Measurements from ENCODE around the gene CWC22. TPM values are rescaled to one million over a fixed set of nuclear protein-coding genes. Genes with fewer than 3 reads are reported as not detected.

CWC22 gene
- total and polyA plus RNA-seq, 2 of the 8 experiments (the other 6 are each of a cell fraction or from before 2014, with no cell fraction given) = 3.7 to 34.0 TPM

DNA sequence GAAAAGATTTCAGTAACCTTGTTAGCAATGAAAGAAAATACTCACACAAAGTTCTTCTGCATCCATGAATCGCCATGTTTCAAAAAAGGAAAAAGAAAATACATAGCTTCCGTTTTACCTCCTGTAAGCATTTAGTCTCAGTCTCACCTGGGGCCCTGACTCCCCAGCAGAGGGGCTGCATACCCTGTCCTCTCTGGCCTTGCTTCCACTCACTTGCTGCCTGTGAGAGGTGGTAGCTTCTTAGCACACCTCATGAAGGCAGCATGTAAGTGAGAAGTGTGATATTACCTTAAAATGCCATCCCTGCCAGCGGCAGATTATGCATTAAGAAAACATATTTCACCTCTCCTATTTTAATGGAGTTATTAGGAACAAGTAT lies 96.4 kb downstream of the CWC22 start:
- Histone ChIP-seq H3K9ac (replicated peaks in 1 of 4; ENCODE audit: extremely low read depth in 1 of 4, low read depth in 3 of 4, low read length in 3 of 4) (no peak overlapping the region), H4K8ac (ENCODE audit: extremely low read depth, insufficient read depth, low read length) (no peak overlapping the region), H2BK5ac (ENCODE audit: low read depth, low read length) (no peak overlapping the region), H4K5ac (ENCODE audit: insufficient read length, low read depth, low read length) (no peak overlapping the region), H3K9me3 (ENCODE audit: insufficient read depth in 2 of 2, low read depth in 1 of 2, low read length in 1 of 2) (no peaks in the 10 kb centered on the region), H2BK20ac (ENCODE audit: low read length) (no peak overlapping the region), H3K4me3 (ENCODE audit: extremely low read depth in 1 of 4, insufficient read depth in 2 of 4, low read depth in 3 of 4, low read length in 4 of 4) (no peak overlapping the region), H4K20me1 (replicated peaks in 1 of 2; ENCODE audit: control insufficient read depth in 1 of 2, insufficient read depth in 2 of 2, low read length in 2 of 2) (no peaks in the 10 kb centered on the region), H3K18ac (ENCODE audit: extremely low read depth, low read length) (no peak overlapping the region), H3K56ac (replicated peaks; ENCODE audit: insufficient read length, low read depth, low read length) (no peak overlapping the region), H4K91ac (replicated peaks; ENCODE audit: insufficient read length, low read length) (no peak overlapping the region), H3K4me2 (ENCODE audit: insufficient read depth in 1 of 2, low read depth in 2 of 2, low read length in 2 of 2) (peak overlapping the region; percentile 26 to 32; a peak in 2 of 4 replicates), H3K23me2 (ENCODE audit: low read depth, low read length) (no peaks in the 10 kb centered on the region), H2BK120ac (replicated peaks; ENCODE audit: low read depth, low read length) (no peak overlapping the region), H2BK15ac (ENCODE audit: low read length) (no peak overlapping the region), H3K79me2 (ENCODE audit: control insufficient read depth in 1 of 2, insufficient read depth in 2 of 2, low read length in 2 of 2) (no peaks in the 10 kb centered on the region; a peak in 1 of 4 replicates), H3K23ac (ENCODE audit: insufficient read length) (no peak overlapping the region), H3K27ac (ENCODE audit: low read depth, low read length) (no peak overlapping the region), H3K79me1 (ENCODE audit: low read depth, low read length) (no peaks in the 10 kb centered on the region), H2AFZ (ENCODE audit: low read length) (no peak overlapping the region), H3K4me1 (replicated peaks in 1 of 4; ENCODE audit: control insufficient read depth in 3 of 4, insufficient read depth in 4 of 4, low read length in 3 of 4) (peaks cover 0 to 7% (median 0%) of the 10 kb centered on the region in 4 experiments; a peak in 3 of 7 replicates), H2BK12ac (ENCODE audit: low read depth, low read length) (no peak overlapping the region), H2AK5ac (ENCODE audit: low read depth, low read length) (no peak overlapping the region), H3K4ac (replicated peaks; ENCODE audit: insufficient read length, low read depth, low read length) (no peak overlapping the region), H3K27me3 (replicated peaks in 1 of 4; ENCODE audit: control insufficient read depth in 3 of 4, extremely low read depth in 1 of 4, insufficient read depth in 3 of 4, low read length in 3 of 4) (no peaks in the 10 kb centered on the region), H3K14ac (ENCODE audit: insufficient read length) (no peak overlapping the region), H3K36me3 (ENCODE audit: control insufficient read depth in 2 of 4, insufficient read depth in 4 of 4, low read length in 3 of 4) (no peaks in the 10 kb centered on the region)
- FAIRE-seq = no peak
- WGBS, 2 experiments (ENCODE audit: extremely low coverage in 1 of 2, insufficient coverage in 1 of 2, insufficient read length in 1 of 2, insufficient replicate concordance in 2 of 2, low coverage in 1 of 2, low lambda C conversion rate in 2 of 2, missing lambda C conversion rate in 1 of 2) = 59% methylated on average over 3 of the region's 3 CpGs; no CpG with 5 or more reads in 1 of the 2 experiments
- DNase-seq (ENCODE audit: low read depth in 1 of 2, low spot score in 2 of 2) = no peak
- ChIA-PET CTCF (ENCODE audit: partially characterized antibody) (interaction anchor here (0.9 to 1.8 kb wide), 5 partner anchors 12 to 1073 kb away, joined by 3 to 9 read pairs (median 4); no protein-coding TSS in a partner anchor), POLR2A (ENCODE audit: partially characterized antibody) (no interaction called here)
- TF ChIP-seq ZNF274 (IDR thresholded peaks at IDR 0.05; ENCODE audit: borderline replicate concordance, extremely low read depth, low read length) (no peak), RAD21 (IDR thresholded peaks at IDR 0.05 in 1 of 2, conservative IDR thresholded peaks at IDR 0.05 in 1 of 2; ENCODE audit: low read depth in 2 of 2, low read length in 2 of 2) (peak in 1 of 2 experiments; percentile 12; a peak in 1 of 4 replicates)

Measured in H1 (cell line).